Activated CD8-positive, alpha-beta memory T cell treated with anti-CD3 and anti-CD28 coated beads, Interleukin-2, amount 50 U/mL, for 48 hours (primary cell): Measurements from ENCODE around the gene KHSRP.
A peak's percentile ranks its signal among the peaks of the same experiment; 100 is the strongest.

Source experiments
- DNase-seq: peaks from one replicate; pipeline ENCODE4 v3.0.0-alpha.2; 2020

Gene KHSRP, protein sequence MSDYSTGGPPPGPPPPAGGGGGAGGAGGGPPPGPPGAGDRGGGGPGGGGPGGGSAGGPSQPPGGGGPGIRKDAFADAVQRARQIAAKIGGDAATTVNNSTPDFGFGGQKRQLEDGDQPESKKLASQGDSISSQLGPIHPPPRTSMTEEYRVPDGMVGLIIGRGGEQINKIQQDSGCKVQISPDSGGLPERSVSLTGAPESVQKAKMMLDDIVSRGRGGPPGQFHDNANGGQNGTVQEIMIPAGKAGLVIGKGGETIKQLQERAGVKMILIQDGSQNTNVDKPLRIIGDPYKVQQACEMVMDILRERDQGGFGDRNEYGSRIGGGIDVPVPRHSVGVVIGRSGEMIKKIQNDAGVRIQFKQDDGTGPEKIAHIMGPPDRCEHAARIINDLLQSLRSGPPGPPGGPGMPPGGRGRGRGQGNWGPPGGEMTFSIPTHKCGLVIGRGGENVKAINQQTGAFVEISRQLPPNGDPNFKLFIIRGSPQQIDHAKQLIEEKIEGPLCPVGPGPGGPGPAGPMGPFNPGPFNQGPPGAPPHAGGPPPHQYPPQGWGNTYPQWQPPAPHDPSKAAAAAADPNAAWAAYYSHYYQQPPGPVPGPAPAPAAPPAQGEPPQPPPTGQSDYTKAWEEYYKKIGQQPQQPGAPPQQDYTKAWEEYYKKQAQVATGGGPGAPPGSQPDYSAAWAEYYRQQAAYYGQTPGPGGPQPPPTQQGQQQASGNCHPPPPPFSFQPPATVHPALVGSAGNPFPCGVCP

DNA sequence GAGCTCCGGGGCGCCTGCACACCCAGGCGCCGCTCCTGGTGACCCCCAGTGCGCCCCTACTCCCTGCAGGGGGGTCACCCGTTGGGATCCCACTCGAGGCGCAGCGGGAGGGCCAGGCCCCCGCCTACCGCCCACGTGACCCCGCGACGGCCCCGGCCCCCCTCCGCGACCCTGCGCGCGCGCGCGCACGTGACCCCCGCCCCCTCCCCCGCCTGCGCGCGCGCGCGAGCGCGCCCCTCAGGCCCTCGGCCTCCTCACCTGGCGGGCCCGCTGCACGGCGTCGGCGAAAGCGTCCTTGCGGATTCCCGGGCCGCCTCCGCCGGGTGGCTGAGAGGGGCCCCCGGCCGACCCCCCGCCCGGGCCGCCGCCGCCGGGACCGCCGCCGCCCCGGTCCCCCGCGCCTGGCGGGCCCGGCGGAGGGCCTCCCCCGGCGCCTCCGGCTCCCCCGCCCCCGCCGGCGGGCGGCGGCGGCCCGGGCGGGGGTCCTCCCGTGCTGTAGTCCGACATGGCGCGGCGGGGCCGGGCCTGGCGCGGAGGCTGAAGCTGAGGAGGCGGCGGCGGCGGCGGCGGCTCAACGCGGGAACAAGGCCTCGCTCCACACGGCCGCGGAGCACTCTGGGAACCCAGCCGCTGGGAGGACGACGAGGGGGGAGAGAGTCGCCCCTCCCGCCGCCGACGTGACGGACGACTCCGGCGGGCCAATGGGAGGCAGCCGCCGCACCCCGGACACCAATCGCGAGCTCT, at the start of gene KHSRP:
Gene KHSRP (minus strand): TSS at position 617 of the 744 bp plus-strand sequence. CDS start 110 bp downstream, at position 507.
- DNase-seq, result peak; percentile 70

DNA sequence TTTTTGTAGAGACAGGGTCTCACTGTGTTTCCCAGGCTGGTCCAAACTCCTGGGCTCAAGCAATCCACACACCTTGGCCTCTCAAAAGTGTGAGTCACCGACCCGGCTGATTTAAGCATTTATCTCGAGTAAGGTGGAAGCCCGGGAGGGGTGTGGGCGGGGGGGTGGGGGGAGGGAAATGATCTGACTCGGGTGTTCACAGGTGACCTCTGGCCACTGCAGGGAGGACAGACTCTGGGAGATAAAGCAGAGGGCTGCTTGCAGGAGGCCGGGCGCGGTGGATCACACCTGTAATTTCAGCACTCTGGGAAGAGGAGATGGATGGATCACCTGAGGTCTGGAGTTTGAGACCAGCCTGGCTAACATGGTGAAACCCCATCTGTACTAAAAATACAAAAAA, 49.0 kb upstream of the KHSRP start:
- DNase-seq, result no peak

DNA sequence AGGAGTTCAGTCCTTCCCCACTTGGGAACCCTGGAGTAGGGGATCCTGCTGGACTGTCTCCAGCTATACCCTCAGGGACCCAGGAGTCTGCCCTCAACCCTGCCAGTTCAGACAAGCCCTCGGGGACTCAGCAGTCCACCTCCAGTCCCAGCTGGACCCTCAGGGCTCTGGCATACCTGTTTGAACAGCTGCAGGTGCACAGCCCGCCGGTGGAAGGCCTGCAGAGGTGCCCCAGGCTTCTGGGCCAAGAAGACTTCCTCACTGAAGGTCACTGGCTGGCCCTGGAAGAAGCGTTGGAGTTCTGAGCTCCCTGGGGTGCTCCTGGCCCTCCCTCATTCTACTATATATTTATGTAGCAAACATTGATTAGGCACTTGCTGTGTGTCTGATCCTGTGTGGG, 48.1 kb upstream of the KHSRP start:
- DNase-seq, result no peak

DNA sequence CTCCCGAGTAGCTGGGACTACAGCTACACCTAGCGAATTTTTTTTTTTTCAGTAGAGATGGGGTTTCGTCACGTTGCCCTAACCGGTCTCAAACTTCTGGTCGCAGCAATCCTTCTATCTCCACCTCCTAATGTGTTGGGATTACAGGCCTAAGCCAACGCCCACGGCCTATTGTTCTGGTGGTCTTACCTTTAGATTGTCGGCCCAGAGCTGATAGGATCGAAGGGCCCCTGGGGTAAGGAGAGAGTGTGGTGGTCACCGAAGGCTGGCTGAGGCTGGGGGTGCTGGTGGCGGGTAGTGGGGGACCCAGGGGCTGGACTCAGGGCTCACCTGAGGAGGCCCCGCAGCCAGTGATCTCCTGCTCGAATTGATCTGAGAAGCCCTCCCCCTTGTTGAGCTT, 46.5 kb upstream of the KHSRP start:
- no peak for DNase-seq

DNA sequence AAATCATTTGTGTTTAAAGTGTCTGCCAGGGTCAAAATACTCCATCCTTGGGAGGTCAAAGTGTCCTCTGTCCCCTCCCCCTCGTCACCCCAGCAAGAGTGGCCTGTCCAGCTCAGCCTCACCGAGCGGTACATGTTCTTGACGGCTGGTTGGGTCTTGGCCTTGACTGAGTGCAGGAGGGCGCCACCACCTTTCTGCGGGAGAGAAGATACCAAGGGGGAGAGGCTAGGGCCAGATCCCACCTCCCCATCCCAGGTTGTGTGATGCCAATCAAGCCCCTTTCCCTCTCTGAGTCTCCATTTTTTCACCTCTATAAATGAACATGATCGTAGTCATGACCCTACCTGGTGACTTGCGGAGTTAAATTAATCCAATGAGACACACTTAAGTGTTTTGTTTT, 45.6 kb upstream of the KHSRP start:
- DNase-seq, result no peak

DNA sequence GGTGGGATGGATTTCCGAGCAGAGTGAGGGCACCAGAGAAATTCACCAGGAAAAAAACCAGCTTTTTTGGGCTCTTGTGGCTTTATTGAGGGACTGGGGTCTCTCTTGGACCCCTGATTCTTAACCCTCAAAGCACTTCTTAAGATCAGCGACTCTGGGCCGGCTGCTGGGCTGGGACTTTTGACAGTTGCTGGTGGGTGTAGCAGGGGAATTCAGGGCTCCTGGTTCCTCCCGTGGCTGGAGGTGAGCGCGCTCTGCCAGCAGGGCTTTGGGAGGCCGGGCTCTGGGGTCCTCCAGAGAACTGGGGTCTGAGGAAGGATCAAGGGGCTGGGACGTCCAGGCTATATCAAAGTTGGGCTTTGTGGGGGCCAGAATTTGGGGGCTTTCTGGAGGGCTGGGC, 42.8 kb upstream of the KHSRP start:
- DNase-seq, result no peak

DNA sequence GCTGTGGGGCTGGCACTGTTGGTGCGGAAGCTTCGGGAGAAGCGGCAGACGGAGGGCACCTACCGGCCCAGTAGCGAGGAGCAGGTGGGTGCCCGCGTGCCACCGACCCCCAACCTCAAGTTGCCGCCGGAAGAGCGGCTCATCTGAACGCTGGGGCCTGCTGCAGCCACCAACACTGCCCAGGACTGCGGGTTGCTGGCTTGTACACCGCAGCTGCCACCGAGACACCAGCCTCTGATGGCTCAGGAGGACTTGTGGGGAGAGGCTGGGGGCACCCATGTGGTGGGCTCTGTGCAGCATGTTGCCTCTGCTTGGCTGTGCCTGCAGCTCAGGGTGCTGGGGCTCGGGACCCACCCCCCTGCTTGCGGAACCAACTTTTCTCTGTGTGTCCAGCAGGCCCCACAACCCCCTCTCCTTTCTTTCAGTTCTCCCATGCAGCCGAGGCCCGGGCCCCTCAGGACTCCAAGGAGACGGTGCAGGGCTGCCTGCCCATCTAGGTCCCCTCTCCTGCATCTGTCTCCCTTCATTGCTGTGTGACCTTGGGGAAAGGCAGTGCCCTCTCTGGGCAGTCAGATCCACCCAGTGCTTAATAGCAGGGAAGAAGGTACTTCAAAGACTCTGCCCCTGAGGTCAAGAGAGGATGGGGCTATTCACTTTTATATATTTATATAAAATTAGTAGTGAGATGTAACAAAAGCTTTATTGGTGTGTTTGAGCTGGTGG, 42.1 kb upstream of the KHSRP start:
- no peak for DNase-seq

DNA sequence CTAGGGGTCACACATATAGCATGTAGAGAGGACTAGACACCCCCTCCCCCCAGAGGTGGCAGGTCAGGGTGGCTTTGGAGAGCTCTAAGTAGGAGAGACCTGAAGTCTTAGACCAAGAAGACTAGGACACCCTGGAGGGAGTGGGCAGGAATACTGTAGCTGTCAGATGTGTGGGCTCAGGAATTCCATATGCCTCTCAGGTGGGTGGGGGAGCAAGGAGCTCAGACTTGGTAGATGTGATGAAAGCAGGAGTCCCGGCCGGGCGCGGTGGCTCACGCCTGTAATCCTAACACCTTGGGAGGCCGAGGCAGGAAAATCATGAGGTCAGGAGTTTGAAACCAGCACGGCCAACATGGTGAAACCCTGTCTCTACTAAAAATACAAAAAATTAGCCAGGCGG, 41.1 kb upstream of the KHSRP start:
- no peak for DNase-seq

DNA sequence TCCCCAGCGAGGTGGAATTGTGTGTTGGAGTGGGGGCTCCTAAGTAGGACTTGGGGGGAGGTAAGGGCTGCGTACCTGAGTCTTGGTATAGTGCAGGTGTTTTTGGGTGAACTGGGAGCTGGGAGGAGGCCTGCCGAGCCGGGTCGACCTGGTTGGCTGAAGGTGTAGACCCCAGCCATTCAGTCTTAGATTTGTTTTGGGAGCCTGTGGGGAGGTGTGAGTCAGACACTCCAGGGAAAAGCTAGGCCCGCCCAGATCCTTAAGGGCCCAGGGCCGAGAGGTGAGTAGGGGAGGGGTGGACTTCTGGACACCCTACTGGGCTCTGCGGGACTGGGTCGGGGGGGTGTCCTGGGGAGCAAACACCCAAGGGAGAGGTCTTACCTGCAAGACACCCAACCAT, 40.4 kb upstream of the KHSRP start:
- no peak for DNase-seq

DNA sequence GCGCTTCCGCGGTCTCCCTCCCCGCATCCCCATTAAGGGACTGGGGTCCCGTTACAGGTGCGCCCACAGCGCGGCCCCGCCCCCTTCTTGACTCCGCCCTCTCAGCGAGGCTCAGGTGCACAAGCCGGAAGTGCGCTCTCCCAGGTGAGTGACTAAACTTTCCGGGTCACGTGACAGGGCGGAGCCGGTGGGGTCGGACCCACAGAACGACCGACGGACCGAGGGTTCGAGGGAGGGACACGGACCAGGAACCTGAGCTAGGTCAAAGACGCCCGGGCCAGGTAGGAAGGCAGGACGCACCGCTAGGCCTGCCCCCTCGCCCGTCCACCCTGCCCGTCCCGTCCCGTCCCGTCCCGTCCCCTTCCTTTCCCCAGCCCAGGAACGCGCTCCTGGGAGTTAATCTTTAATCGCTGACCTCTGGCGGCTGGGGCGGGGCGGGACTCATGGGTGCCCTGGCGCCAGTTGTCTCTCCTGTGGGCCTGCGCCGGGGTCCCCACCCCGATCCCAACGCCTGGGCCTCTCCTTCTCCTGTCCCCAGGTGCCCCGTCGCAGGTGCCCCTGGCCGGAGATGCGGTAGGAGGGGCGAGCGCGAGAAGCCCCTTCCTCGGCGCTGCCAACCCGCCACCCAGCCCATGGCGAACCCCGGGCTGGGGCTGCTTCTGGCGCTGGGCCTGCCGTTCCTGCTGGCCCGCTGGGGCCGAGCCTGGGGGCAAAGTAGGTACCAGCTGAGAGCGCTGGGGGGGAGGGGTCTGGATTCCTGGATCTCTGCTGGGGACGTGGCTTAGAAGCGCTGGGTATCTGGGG, 39.7 kb upstream of the KHSRP start, which contains the start of gene CRB3:
Gene CRB3 (plus strand): TSS at position 202 of the 804 bp plus-strand sequence. CDS start 431 bp downstream, at position 633.
- DNase-seq, result no peak

DNA sequence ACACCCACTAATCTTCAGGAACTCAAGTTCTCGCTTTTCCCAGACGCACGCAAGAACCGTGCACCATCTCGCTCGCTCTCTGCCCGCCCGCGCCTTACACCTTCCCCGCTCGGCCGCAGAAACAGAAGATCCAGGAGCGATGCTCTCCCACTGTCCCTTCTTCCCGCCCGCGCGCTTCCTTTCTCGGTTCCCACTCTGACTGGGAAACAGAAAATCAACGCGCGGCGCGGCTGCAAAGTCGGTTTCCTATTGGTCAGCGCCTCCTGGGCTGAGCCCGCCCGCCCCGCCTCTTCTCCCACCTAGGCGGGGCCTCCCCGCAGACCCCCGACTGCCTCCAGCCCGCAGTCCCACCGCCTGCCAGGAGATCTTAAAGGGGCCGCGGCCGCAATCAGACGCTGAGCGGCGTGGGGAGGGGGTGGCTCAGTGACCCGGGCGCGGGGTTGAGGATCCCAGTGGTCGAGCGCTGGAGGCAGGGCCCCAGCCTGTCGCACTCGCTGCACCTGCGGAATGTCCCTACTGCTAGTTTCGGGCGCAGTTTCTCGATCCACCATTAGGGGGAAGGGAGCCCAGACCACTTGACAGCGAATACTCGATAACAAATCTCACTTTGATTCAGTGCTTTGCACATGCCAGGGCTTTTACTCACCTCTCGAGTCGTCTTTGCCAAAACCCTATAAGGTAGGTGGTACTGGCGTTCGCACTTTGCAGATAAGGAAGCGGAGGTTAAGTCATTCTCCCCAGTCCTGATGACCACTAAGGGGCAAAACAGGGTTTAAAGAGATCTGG, 35.7 kb upstream of the KHSRP start:
- peak; percentile 97 for DNase-seq

DNA sequence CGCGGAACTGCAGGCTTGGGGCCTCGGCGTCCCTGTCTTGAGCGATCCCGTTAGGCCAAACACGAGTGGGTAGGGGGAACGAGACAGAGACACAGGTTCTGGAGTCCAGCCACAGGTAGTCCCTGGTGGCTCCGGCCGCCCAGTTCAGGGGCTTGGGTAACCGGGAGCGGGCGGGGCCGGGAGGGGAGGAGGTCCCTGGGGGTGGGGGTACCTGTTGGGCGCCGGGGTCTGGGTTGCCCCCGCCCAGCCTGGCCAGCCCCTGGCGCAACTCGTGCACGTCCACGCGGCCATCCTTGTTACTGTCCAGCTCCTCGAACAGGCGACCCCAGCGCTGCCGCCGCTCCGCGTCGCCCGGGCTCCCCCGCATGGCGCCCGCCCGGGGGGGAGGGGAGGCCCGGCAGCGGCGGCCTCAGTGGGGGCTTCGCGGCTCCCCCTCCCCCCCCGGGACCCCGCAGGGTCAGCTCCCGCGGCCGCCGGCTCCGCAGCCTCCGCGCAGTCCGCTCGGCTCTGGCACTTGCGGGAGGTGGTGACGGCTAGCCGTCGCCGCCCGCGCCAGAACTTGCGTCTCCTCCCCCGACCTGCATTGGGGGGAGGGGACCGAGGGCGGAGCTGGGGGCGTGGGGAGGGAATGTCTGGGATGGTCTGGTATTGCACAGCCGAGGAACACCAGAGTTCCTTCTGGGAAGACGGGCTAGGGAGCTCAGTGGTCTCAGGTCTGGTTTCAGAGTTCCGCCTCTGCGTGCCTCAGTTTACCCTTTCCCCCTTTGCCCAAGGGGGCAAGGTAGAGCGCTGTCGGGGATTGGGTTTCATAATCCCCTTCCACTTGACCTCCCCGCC, 34.9 kb upstream of the KHSRP start, which contains the start of gene SLC25A23:
Gene SLC25A23 (minus strand): TSS at position 531 of the 837 bp plus-strand sequence. CDS start 164 bp downstream, at position 367.
- DNase-seq, result peak; percentile 80

DNA sequence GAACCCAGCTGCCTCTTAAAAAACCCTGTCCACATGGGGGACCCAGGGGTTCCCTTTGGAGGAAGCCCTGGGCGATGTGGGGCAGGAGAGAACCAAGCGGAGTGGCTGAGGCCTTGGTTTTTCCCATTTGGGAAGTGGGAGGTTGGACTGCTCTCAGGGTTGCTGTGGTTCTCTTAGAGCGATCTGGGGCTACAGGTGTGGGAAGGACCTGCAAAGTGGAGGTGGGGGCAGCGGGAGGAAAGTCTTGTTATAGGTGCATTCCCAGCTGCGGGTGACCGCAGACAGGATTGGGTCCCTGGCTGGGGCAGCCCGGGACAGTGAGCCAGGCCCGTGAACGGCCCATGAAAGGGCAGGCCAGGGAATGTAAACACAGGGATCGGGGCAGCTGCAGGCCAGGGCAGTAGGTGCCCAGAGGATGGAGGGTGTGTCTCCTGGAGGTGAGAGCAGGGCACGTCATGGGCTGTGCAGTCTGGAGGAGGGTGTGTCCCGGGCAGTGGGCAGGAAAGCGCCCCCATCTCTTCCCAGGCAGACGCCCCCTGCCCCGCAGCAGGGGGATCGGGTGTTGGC, 34.2 kb upstream of the KHSRP start:
- no peak for DNase-seq

DNA sequence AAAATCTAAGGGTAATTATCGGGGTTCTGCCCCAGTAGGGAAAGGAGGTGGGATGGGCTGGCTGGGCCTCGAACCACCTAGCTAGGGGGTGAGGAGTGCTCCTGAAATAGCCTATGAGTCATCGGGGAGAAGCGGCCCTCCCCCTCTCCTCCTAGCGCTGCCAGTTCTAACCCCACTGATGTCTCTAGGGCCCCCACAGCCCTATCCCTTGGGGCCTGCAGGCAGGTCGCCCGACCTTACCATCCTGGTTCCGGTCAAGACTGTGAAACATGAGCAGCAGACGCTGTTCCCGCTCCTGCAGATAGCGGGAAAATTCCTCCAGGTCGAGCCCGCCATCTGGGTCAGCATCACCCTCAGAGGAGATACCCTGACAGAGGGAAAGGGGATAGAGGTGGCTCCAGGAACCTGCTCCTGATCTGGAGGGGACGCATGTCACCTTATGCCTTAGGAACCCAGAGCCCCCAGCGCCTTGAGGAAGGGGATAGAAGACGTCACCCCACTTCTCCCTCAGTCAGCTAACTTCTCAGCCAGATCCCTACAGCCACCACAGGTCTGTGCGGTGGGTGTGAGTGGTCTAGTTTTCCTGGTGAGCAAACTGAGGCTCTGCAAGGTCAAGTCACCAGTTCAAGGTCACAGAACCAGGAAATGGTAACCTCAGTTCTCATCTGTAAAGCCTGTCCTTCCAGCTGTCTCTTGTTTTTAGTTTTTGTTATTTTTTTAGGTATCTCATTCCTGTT, 33.5 kb upstream of the KHSRP start:
- no peak for DNase-seq

DNA sequence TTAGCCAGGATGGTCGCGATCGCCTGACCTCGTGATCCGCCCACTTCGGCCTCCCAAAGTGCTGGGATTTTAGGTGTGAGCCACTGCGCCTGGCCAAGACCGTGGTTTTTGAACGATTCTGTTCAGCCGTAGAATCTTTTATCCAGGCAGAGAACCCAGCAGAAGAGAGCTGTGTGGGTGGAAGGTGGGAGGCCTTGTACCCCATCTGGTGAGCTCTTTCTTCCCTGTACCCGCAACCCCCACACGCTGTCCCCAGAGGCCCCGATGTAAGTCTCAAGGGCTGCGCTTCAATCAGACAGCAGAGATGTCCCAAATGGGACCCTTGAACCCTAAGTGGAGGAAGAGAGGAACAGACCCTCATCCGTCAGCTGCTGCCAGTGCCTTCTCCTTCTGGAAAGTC, 31.3 kb upstream of the KHSRP start:
- DNase-seq, result no peak

DNA sequence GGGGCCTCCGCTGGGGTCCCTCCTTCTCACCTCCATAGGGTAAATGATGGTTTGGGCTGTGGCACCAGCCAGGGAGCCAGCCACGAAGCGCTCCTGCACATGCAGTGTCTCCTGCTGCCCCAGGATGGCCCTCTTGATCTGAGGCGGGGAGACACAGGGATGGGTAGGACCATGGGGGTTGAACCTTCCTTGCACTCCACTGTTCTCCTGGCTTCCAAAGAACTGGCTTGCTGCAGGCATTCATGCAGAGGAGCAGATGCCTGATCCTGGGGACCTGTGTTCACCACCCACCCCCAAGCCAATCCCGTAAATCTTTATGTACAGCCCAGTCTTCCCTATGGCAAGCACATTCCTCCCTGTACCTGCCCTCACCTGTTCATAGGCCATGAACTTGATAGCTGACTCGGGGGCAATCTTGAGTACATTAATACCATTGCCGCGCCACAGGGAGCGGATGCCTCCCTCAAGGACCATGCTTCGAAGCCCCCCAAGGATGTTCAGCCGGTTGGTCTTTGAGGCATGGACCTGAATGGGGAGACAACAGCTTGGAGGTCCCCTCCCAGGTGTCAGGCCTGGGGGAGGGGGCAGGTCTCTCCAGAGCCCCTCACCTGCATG, 29.4 kb upstream of the KHSRP start:
- DNase-seq, result no peak

DNA sequence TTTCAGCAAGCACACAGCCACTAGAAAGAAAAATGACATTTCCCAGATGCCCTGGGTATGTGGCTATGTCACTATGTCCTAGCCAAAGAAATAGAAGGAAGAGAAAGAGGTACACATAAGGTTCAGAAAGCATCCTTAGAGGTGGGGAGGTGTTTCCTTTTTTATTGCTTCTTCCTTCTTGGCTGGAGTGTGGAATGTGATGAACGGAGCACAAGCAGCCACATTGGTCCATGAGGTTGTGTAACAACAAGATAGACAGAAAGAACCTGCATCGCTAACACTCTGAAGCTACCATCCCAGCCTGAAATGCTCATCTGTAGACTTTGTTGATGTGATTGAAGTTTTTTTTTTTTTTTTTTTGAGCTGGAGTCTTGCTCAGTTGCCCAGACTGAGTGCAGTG, 28.3 kb upstream of the KHSRP start:
- no peak for DNase-seq

DNA sequence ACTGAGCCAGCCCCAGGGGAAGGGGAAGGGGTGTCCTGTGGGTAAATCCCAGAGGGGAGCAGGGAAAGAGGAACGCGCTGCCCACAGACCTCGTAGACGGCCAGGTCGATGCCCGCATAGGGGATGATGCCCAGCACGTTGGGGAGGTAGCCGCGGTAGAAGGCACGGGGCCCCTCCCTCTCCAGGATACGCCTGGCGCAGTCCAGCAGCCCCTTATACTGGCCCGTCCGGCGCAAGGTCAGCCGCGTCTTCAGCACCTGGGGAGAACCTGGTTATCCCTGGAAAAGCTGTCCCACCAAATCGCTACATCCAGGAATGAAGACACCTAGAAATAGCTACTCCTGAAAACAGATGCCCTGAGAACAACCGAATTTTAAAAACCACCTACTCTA, 27.6 kb upstream of the KHSRP start:
- no peak for DNase-seq
